ENCODE measurements around the gene SPATA46. TPM values are rescaled to one million over a fixed set of nuclear protein-coding genes. Genes with fewer than 3 reads are reported as not detected.

SPATA46 gene
- total RNA-seq, 1 experiment from 2014 or later = not detected

GRCh38 chr1:162349635-162350330, 26.9 kb downstream of the SPATA46 start:
- H3K36me3 ChIP-seq = no peaks in the 10 kb centered on the region
- peak overlapping the region; percentile 80 for H3K27ac ChIP-seq
- H3K9me3 ChIP-seq (replicated peaks) = no peaks in the 10 kb centered on the region
- peaks cover 36% of the 10 kb centered on the region for H3K4me1 ChIP-seq (replicated peaks)
- no peaks in the 10 kb centered on the region for H3K27me3 ChIP-seq (replicated peaks)
- no peak overlapping the region for H3K4me3 ChIP-seq
- peak; percentile 55 to 91 for DNase-seq (ENCODE audit: low read depth in 1 of 2, low spot score in 2 of 2)

GRCh38 chr1:162347281-162347680, 29.4 kb downstream of the SPATA46 start:
- H3K27ac ChIP-seq = no peak overlapping the region
- no peaks in the 10 kb centered on the region for H3K9me3 ChIP-seq (replicated peaks)
- H3K4me1 ChIP-seq (replicated peaks) = peaks cover 36% of the 10 kb centered on the region
- no peak overlapping the region for H3K4me3 ChIP-seq
- DNase-seq (ENCODE audit: low read depth in 1 of 2, low spot score in 2 of 2) = no peak
- no peaks in the 10 kb centered on the region for H3K36me3 ChIP-seq
- H3K27me3 ChIP-seq (replicated peaks) = no peaks in the 10 kb centered on the region

- no peaks in the 10 kb centered on the region for H3K9me3 ChIP-seq (replicated peaks)
- no peak for DNase-seq (ENCODE audit: low read depth in 1 of 2, low spot score in 2 of 2)
- no peak overlapping the region for H3K27ac ChIP-seq
- H3K4me1 ChIP-seq (replicated peaks) = 0 out of 2 replicates have a peak, but pooled peaks cover 8% of the 10 kb centered on the region
- H3K36me3 ChIP-seq = no peaks in the 10 kb centered on the region
- H3K27me3 ChIP-seq (replicated peaks) = no peaks in the 10 kb centered on the region; the same call in 1 of the 2 replicates
- no peak overlapping the region for H3K4me3 ChIP-seq
Measured at GRCh38 chr1:162343470-162343869, 33.2 kb downstream of the SPATA46 start.

GRCh38 chr1:162342452-162342983, 34.1 kb downstream of the SPATA46 start:
- H3K4me3 ChIP-seq = no peak overlapping the region
- H3K4me1 ChIP-seq (replicated peaks) = 0 out of 2 replicates have a peak, but pooled peaks cover 4% of the 10 kb centered on the region
- no peak for DNase-seq (ENCODE audit: low read depth in 1 of 2, low spot score in 2 of 2)
- H3K27me3 ChIP-seq (replicated peaks) = no peaks in the 10 kb centered on the region; the same call in 1 of the 2 replicates
- H3K27ac ChIP-seq = no peak overlapping the region
- H3K36me3 ChIP-seq = no peaks in the 10 kb centered on the region
- no peaks in the 10 kb centered on the region for H3K9me3 ChIP-seq (replicated peaks)

GRCh38 chr1:162336621-162337285, 39.9 kb downstream of the SPATA46 start:
- no peaks in the 10 kb centered on the region for H3K4me1 ChIP-seq (replicated peaks)
- no peak overlapping the region for H3K4me3 ChIP-seq
- no peaks in the 10 kb centered on the region for H3K36me3 ChIP-seq
- no peak overlapping the region for H3K27ac ChIP-seq
- no peaks in the 10 kb centered on the region for H3K9me3 ChIP-seq (replicated peaks)
- no peaks in the 10 kb centered on the region; the same call in 1 of the 2 replicates for H3K27me3 ChIP-seq (replicated peaks)
- no peak for DNase-seq (ENCODE audit: low read depth in 1 of 2, low spot score in 2 of 2)

- no peaks in the 10 kb centered on the region for H3K4me1 ChIP-seq (replicated peaks)
- H3K4me3 ChIP-seq = no peak overlapping the region
- no peaks in the 10 kb centered on the region for H3K9me3 ChIP-seq (replicated peaks)
- no peaks in the 10 kb centered on the region for H3K27me3 ChIP-seq (replicated peaks)
- H3K36me3 ChIP-seq = no peaks in the 10 kb centered on the region
- no peak for DNase-seq (ENCODE audit: low read depth in 1 of 2, low spot score in 2 of 2)
- H3K27ac ChIP-seq = no peak overlapping the region
Measured at GRCh38 chr1:162335126-162335525, 41.5 kb downstream of the SPATA46 start.

GRCh38 chr1:162333991-162334390, 42.7 kb downstream of the SPATA46 start:
- no peaks in the 10 kb centered on the region for H3K4me1 ChIP-seq (replicated peaks)
- H3K36me3 ChIP-seq = no peaks in the 10 kb centered on the region
- DNase-seq (ENCODE audit: low read depth in 1 of 2, low spot score in 2 of 2) = no peak
- H3K27ac ChIP-seq = no peak overlapping the region
- no peak overlapping the region for H3K4me3 ChIP-seq
- H3K27me3 ChIP-seq (replicated peaks) = peaks cover 6% of the 10 kb centered on the region; the same call in 1 of the 2 replicates
- no peaks in the 10 kb centered on the region for H3K9me3 ChIP-seq (replicated peaks)

- DNase-seq (ENCODE audit: low read depth in 1 of 2, low spot score in 2 of 2) = no peak
- no peaks in the 10 kb centered on the region for H3K4me1 ChIP-seq (replicated peaks)
Measured at GRCh38 chr1:162329826-162330225, 46.8 kb downstream of the SPATA46 start.

GRCh38 chr1:162328512-162328911, 48.1 kb downstream of the SPATA46 start:
- Histone ChIP-seq H3K27me3 (replicated peaks) (peaks cover 11% of the 10 kb centered on the region), H3K27ac (no peak overlapping the region), H3K9me3 (replicated peaks) (no peaks in the 10 kb centered on the region), H3K4me1 (replicated peaks) (no peaks in the 10 kb centered on the region), H3K36me3 (no peaks in the 10 kb centered on the region), H3K4me3 (no peak overlapping the region)
- no peak for DNase-seq (ENCODE audit: low read depth in 1 of 2, low spot score in 2 of 2)

More at GRCh38 chr1:162329826-162330225, 46.8 kb downstream of the SPATA46 start:
- no peak overlapping the region for H3K4me3 ChIP-seq
- H3K9me3 ChIP-seq (replicated peaks) = no peaks in the 10 kb centered on the region
- H3K27me3 ChIP-seq (replicated peaks) = peaks cover 7% of the 10 kb centered on the region
- H3K36me3 ChIP-seq = no peaks in the 10 kb centered on the region
- H3K27ac ChIP-seq = no peak overlapping the region

GRCh38 chr1:162327788-162328165, 48.9 kb downstream of the SPATA46 start:
- no peak for DNase-seq (ENCODE audit: low read depth in 1 of 2, low spot score in 2 of 2)
- Histone ChIP-seq H3K9me3 (replicated peaks) (no peaks in the 10 kb centered on the region), H3K36me3 (no peaks in the 10 kb centered on the region), H3K4me3 (no peak overlapping the region), H3K27me3 (replicated peaks) (peaks cover 11% of the 10 kb centered on the region), H3K4me1 (replicated peaks) (no peaks in the 10 kb centered on the region), H3K27ac (no peak overlapping the region)

- no peaks in the 10 kb centered on the region for H3K9me3 ChIP-seq (replicated peaks)
- no peaks in the 10 kb centered on the region for H3K36me3 ChIP-seq
- H3K4me1 ChIP-seq (replicated peaks) = no peaks in the 10 kb centered on the region
- H3K27ac ChIP-seq = no peak overlapping the region
- no peak overlapping the region for H3K4me3 ChIP-seq
- DNase-seq (ENCODE audit: low read depth in 1 of 2, low spot score in 2 of 2) = no peak
- H3K27me3 ChIP-seq (replicated peaks) = peaks cover 11% of the 10 kb centered on the region
Measured at GRCh38 chr1:162327144-162327787, 49.4 kb downstream of the SPATA46 start.

- Histone ChIP-seq H3K4me1 (replicated peaks) (no peaks in the 10 kb centered on the region), H3K27ac (no peak overlapping the region), H3K36me3 (no peaks in the 10 kb centered on the region), H3K4me3 (no peak overlapping the region), H3K9me3 (replicated peaks) (no peaks in the 10 kb centered on the region), H3K27me3 (replicated peaks) (peaks cover 11% of the 10 kb centered on the region)
- DNase-seq (ENCODE audit: low read depth in 1 of 2, low spot score in 2 of 2) = no peak
Measured at GRCh38 chr1:162326559-162326958, 50.1 kb downstream of the SPATA46 start.

- Histone ChIP-seq H3K4me1 (replicated peaks) (no peaks in the 10 kb centered on the region; the same call in 1 of the 2 replicates), H3K4me3 (no peak overlapping the region), H3K36me3 (no peaks in the 10 kb centered on the region), H3K27ac (no peak overlapping the region), H3K27me3 (replicated peaks) (peaks cover 9% of the 10 kb centered on the region), H3K9me3 (replicated peaks) (no peaks in the 10 kb centered on the region)
- no peak for DNase-seq (ENCODE audit: low read depth in 1 of 2, low spot score in 2 of 2)
Measured at GRCh38 chr1:162324396-162324795, 52.3 kb downstream of the SPATA46 start.
